Kidney (tissue), 14 donors: ENCODE results near the gene ANO1. TPM values are rescaled to one million over a fixed set of nuclear protein-coding genes. Genes with fewer than 3 reads are reported as not detected.

Experiments used
- DNase-seq, 5 donors: peaks; one replicate each; pipeline ENCODE4 v3.0.0-alpha.2; 2013 to 2020
- FAIRE-seq: peaks from 2 replicates; lab custom pipeline; 2012; peaks lifted over from hg19 to GRCh38; lab: Jason Lieb, UNC
- H3K27ac ChIP-seq, 2 donors: one replicate each; pipeline ENCODE4 v1.7.0; 2013; ENCODE audit warnings: low read depth in 2 of 2, low read length in 2 of 2, inconsistent platforms in 1 of 2
- H3K27me3 ChIP-seq: one replicate; pipeline ENCODE4 v1.7.1; 2013; ENCODE audit warnings: low read length, inconsistent platforms; ENCODE audit not compliant: control insufficient read depth, insufficient read depth
- H3K36me3 ChIP-seq, 3 donors: one replicate each; pipeline versions ENCODE4 v1.7.0 to v1.7.1; 2013; ENCODE audit warnings: low read length in 3 of 3, control low read depth in 1 of 3, inconsistent platforms in 1 of 3; ENCODE audit not compliant: insufficient read depth in 3 of 3, control insufficient read depth in 2 of 3
- H3K4me1 ChIP-seq, 3 donors: one replicate each; pipeline versions ENCODE4 v1.7.0 to v1.7.1; 2013; ENCODE audit warnings: low read length in 3 of 3, inconsistent platforms in 1 of 3, low read depth in 1 of 3; ENCODE audit not compliant: control insufficient read depth in 2 of 3, insufficient read depth in 2 of 3
- H3K4me3 ChIP-seq, 3 donors: one replicate each; pipeline versions ENCODE4 v1.7.0 to v1.8.1; 2013; ENCODE audit warnings: low read length in 3 of 3, control low read depth in 1 of 3, inconsistent platforms in 1 of 3
- H3K9ac ChIP-seq, 3 donors: one replicate each; pipeline versions ENCODE4 v1.7.0 to v1.7.1; 2013; ENCODE audit warnings: low read length in 3 of 3, control low read depth in 1 of 3, inconsistent platforms in 1 of 3
- H3K9me3 ChIP-seq, 3 donors: one replicate each; pipeline versions ENCODE4 v1.7.0 to v1.7.1; 2013; ENCODE audit warnings: low read length in 3 of 3, control low read depth in 1 of 3, inconsistent platforms in 1 of 3; ENCODE audit not compliant: control insufficient read depth in 2 of 3, insufficient read depth in 1 of 3
- intact Hi-C: fragments of 100-400 bp; cut with DNase I; formaldehyde crosslinking; loops from one replicate; pipeline ENCODE4 v1.11.1; 2022
- polyA plus RNA-seq: library from polyadenylated mRNA; stranded (reverse); fragments of 350-450 nt; fragmentation: Illumina TruSeq; extraction: RNeasy Lipid Tissue Mini Kit (QIAGEN cat#74804); gene quantifications from one replicate; pipeline ENCODE4 v1.2.3, GENCODE V29; 2014; ENCODE audit warnings: low read depth, low replicate concordance; ENCODE audit not compliant: insufficient read depth
- total RNA-seq: library from RNA; stranded (reverse); fragmentation: NEBNext Ultra II Directional; extraction: Animal tissue kit (Norgen Biotek cat#: 25700); gene quantifications from one replicate; pipeline ENCODE4 v1.2.1, GENCODE V29; 2021
- TF ChIP-seq, protein P1 (sequence below): IDR thresholded peaks from 3 replicates; pipeline ENCODE4 v1.5.1; 2012; ENCODE audit warnings: mild to moderate bottlenecking, moderate library complexity, borderline replicate concordance; ENCODE audit not compliant: insufficient read depth; ENCODE audit errors: extremely low read depth
- donor health status: control.
- donor health status: control.
- donor health status: control.
- donor health status: control.
- donor health status: control.
- donor health status: DM: yes; HTN: yes; CAD: no.
- donor health status: Normal renal cell carcinoma (clear cell type).

Gene ANO1
- total and polyA plus RNA-seq, 2 donors from 2014 or later, result 2.0 to 15.1 TPM

DNA sequence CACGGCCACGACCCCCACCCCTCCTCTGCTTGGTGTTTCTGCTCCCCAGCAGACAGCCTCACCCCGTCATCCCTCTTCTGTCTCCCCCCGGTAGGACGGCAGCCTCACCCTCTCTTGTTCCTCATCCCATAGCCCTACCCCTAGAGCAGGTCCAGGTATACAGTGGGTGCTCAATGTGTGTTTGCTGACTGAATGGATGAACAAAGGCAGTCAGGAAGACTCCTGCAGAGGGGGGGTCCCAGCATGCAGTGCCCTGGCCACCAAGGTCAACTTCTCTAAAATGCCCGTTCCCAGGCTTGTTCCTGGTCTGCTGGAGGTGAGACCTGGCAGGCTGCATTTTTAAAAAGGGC is 90.3 kb downstream of the ANO1 start:
- H3K27me3 ChIP-seq, result no peaks in the 10 kb centered on the region
- H3K9ac ChIP-seq, result no peak overlapping the region
- no peaks in the 10 kb centered on the region for H3K36me3 ChIP-seq
- no peaks in the 10 kb centered on the region for H3K9me3 ChIP-seq
- FAIRE-seq (no peak), DNase-seq (no peak)
- H3K4me1 ChIP-seq, result no peaks in the 10 kb centered on the region
- intact Hi-C loops, result no loop called here
- H3K27ac ChIP-seq, result no peak overlapping the region
- no peak overlapping the region for H3K4me3 ChIP-seq
- TF ChIP-seq, protein P1, sequence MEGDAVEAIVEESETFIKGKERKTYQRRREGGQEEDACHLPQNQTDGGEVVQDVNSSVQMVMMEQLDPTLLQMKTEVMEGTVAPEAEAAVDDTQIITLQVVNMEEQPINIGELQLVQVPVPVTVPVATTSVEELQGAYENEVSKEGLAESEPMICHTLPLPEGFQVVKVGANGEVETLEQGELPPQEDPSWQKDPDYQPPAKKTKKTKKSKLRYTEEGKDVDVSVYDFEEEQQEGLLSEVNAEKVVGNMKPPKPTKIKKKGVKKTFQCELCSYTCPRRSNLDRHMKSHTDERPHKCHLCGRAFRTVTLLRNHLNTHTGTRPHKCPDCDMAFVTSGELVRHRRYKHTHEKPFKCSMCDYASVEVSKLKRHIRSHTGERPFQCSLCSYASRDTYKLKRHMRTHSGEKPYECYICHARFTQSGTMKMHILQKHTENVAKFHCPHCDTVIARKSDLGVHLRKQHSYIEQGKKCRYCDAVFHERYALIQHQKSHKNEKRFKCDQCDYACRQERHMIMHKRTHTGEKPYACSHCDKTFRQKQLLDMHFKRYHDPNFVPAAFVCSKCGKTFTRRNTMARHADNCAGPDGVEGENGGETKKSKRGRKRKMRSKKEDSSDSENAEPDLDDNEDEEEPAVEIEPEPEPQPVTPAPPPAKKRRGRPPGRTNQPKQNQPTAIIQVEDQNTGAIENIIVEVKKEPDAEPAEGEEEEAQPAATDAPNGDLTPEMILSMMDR, result no peak

DNA sequence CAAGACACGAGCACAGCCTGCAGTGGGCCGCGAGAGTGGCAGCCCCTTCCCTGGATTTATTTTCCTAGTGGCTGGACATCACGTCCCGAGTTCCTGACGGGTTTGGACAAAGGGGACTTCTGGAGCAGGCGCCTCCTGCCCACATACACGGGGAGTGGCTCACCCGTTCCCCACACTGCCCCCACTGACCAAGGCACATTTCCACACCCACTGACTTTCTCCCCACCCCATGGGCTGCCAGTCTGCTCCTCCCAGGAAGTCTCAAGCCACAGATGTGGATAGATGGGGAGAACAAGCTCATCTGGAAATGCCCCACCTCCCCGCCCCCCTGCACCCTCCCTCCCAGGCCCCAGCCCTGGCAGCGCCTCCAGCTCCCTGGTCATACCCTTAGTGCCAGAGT is 91.0 kb downstream of the ANO1 start:
- Histone ChIP-seq H3K27ac (no peak overlapping the region), H3K9ac (no peak overlapping the region), H3K4me1 (no peaks in the 10 kb centered on the region), H3K27me3 (no peaks in the 10 kb centered on the region), H3K4me3 (no peak overlapping the region), H3K9me3 (no peaks in the 10 kb centered on the region), H3K36me3 (no peaks in the 10 kb centered on the region)
- FAIRE-seq, result no peak
- TF ChIP-seq, protein P1, result no peak
- intact Hi-C loops, result no loop called here
- no peak for DNase-seq

DNA sequence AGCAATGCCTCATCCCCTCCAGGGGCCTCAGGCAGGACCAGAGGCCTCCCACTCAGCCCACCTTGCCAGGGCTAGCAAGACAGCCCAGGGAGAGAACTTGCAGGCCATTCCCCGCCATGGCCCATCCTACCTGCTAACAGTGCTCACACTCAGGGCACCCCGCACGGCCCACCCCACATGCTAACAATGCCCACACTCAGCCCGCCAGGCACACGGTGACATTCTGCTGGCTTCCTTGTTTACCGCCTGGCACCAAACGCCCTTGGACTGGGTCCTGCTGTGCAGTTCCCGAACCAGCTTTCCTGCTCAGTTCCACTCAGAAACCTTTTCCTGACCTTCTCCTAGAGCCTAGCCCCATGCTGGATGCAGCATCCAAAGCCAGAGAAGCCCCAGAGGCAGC is 91.5 kb downstream of the ANO1 start:
- Histone ChIP-seq H3K4me1 (no peaks in the 10 kb centered on the region), H3K27ac (no peak overlapping the region), H3K27me3 (no peaks in the 10 kb centered on the region), H3K9me3 (no peaks in the 10 kb centered on the region), H3K9ac (no peak overlapping the region), H3K4me3 (no peak overlapping the region), H3K36me3 (no peaks in the 10 kb centered on the region)
- DNase-seq, result no peak
- FAIRE-seq, result no peak
- TF ChIP-seq, protein P1, result no peak
- intact Hi-C loops, result no loop called here

DNA sequence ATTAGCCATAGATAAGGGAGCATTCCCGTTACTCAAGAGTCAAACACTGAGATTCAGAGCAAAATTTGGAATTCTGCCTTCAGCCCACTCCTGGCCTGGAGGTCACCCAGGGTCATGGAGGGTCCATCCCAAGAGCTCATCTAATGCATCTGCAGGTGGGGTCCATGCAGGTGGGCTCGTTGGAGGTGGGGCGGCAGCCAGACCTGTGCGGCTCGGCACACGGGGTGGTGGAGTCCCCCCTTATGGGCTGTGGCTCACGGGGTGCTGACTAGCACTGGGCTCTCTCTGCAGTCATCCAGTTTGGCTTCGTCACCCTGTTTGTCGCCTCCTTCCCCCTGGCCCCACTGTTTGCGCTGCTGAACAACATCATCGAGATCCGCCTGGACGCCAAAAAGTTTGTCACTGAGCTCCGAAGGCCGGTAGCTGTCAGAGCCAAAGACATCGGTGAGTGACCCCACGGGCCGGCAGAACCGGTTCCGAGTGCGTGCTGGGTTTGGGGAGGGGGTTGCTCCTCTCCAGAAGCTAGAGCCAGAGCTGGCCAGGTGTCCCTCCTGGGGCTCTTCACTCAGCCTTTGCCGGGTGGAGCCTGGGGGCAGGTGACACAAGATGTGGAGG is 92.6 kb downstream of the ANO1 start:
- no peaks in the 10 kb centered on the region for H3K27me3 ChIP-seq
- no peak overlapping the region for H3K4me3 ChIP-seq
- no peak overlapping the region for H3K9ac ChIP-seq
- DNase-seq (no peak), FAIRE-seq (no peak)
- TF ChIP-seq, protein P1, result no peak
- no peaks in the 10 kb centered on the region for H3K4me1 ChIP-seq
- intact Hi-C loops, result no loop called here
- H3K9me3 ChIP-seq, result no peaks in the 10 kb centered on the region
- no peaks in the 10 kb centered on the region for H3K36me3 ChIP-seq
- no peak overlapping the region for H3K27ac ChIP-seq
